Mesangial cell (primary cell): ENCODE results near the gene ZFP3. TPM values are rescaled to one million over a fixed set of nuclear protein-coding genes. Genes with fewer than 3 reads are reported as not detected.

Experiments
- total RNA-seq: library from RNA; depleted of rRNA; stranded (reverse); fragments of >200 nt; gene quantifications from 2 replicates; pipeline ENCODE4 v1.2.3, GENCODE V29; 2015

ZFP3 gene
- 0.81 and 2.2 TPM in 2 replicates for total RNA-seq

GRCh38 chr17:5078106-5079028, at the start of gene ZFP3:
TSS of gene ZFP3 (plus strand) at chr17:5078467. CDS start at chr17:5091505, 13,038 bp downstream.

DNA sequence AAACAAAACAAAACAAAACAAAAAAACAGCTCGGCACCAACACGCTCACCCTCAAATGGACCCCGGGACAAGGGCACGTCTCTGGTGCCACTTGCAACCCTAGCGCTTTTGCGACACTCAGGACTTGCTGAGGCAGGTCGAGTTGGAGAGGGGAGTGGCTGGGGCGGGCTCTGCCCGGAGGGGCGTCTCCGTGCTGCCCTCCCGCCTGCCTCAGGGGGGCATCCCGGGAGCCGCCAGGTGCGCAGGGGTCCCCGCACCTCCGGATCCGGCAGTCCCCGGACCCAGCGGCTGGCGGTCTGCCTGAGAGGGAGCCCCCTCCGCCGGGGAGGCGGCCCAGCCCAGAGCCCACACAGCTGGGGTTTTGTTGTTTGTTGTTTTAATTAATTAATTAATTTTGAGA, 43.0 kb upstream of the ZFP3 start, which contains the start of gene SLC52A1:
SLC52A1 (minus strand) TSS at position 112 of the 400 bp plus-strand sequence. CDS start 820 bp downstream, outside the sequence.

GRCh38 chr17:5111402-5112204, 33.3 kb downstream of the ZFP3 start, which contains the start of gene ZNF232:
TSS of gene ZNF232 (minus strand) at chr17:5111878. CDS start at chr17:5111822, 56 bp downstream.

DNA sequence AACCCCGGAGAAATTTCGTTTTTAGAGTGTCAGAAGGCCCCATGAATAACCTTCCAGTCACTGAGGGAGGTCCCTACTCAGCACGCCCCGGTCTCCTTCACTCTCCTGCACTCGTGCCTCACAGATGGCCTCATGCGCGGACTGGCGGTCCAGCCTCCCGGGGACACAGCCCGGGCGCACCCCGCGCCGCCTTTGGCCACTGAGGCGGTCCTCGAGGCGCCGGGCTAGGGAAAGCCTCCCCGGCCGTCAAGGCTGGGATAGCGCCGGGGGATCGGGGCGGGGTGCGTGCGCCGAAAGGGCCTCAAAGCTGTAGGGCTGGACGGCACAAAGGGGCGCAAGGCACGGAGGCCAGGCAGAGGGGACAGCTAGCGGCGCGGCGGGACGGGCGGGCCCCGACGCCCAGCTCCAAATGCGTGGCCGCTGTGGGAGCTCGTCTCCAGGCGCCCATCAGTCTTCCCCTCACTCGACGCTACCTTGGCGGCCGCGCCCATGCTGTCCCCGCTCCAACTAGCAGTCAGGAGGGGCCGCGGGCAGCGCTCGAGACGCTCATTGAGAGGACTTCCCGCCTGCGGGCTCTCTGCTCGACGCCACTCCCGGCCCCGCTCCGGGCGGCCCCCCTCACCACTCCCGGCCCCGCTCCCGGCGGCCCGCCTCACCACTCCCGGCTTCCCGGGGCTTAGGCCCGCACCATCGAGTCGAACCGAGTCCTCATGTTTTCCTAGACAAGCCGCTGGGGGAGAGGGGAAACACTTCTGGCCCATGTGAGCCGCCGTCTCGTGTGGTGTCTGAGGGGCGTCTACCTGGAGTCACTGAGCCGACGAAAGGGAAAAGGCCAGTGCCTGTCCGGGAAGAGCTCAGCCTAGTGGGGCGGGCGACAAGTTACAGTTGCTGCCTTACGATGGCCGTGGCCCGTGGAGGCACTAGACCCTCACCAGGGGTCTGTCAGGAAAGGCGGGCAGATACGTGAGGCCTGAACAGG, 37.7 kb downstream of the ZFP3 start, which contains the start of gene USP6:
USP6 (plus strand) TSS at position 360 of the 979 bp plus-strand sequence. CDS start 14,336 bp downstream, outside the sequence.

Other genes starting within 250 kb of the ZFP3 start
- 18.9 and 22.6 TPM in 2 replicates for gene MINK1, start 245.1 kb upstream of the ZFP3 start, total RNA-seq
- gene C17orf107, start 178.9 kb upstream of the ZFP3 start, total RNA-seq = 1.8 and 8.4 TPM in 2 replicates
- 0.16 and 1.4 TPM in 2 replicates for gene CHRNE, start 175.4 kb upstream of the ZFP3 start, total RNA-seq
- not detected in 2 replicates for gene GP1BA, start 146.2 kb upstream of the ZFP3 start, total RNA-seq
- 66.6 and 80.7 TPM in 2 replicates for gene SLC25A11, start 138.4 kb upstream of the ZFP3 start, total RNA-seq
- gene RNF167, start 138.2 kb upstream of the ZFP3 start, total RNA-seq = 53.3 and 56.0 TPM in 2 replicates
- gene PFN1, start 129.9 kb upstream of the ZFP3 start, total RNA-seq = 1,852 and 3,641 TPM in 2 replicates
- gene ENO3, start 127.3 kb upstream of the ZFP3 start, total RNA-seq = 2.0 and 5.2 TPM in 2 replicates
- 41.7 and 55.0 TPM in 2 replicates for gene SPAG7, start 110.7 kb upstream of the ZFP3 start, total RNA-seq
- gene CAMTA2, start 90.8 kb upstream of the ZFP3 start, total RNA-seq = 21.5 and 30.9 TPM in 2 replicates
- 0.33 and 2.0 TPM in 2 replicates for gene INCA1, start 80.9 kb upstream of the ZFP3 start, total RNA-seq
- 68.6 and 71.5 TPM in 2 replicates for gene KIF1C, start 80.5 kb upstream of the ZFP3 start, total RNA-seq
- gene SLC52A1, start 43.0 kb upstream of the ZFP3 start, total RNA-seq = under 0.01 TPM in 1 of 2 replicates, not detected in the other
- gene ZNF232, start 33.4 kb downstream of the ZFP3 start, total RNA-seq = 3.6 and 5.6 TPM in 2 replicates
- not detected in 2 replicates for gene USP6, start 37.6 kb downstream of the ZFP3 start, total RNA-seq
- 4.1 and 5.2 TPM in 2 replicates for gene ZNF594, start 113.4 kb downstream of the ZFP3 start, total RNA-seq
- gene SCIMP, start 156.4 kb downstream of the ZFP3 start, total RNA-seq = not detected in 2 replicates
- gene RABEP1, start 203.8 kb downstream of the ZFP3 start, total RNA-seq = 20.2 and 23.8 TPM in 2 replicates